ENCODE data around the gene PJA1.

The PJA1 gene

GRCh38 chrX:69178592-69178991, 13.3 kb upstream of the PJA1 start:
- no peak overlapping the region for H3K27ac ChIP-seq
- H2AFZ ChIP-seq (ENCODE audit: low read depth): no peak overlapping the region
- no peaks in the 10 kb centered on the region for H4K20me1 ChIP-seq (ENCODE audit: insufficient read depth)
- H3K79me2 ChIP-seq (ENCODE audit: insufficient read depth, low read depth): no peaks in the 10 kb centered on the region
- no peaks in the 10 kb centered on the region for H3K36me3 ChIP-seq (ENCODE audit: insufficient read depth)
- no peak overlapping the region for H3K4me2 ChIP-seq
- H3K27me3 ChIP-seq (ENCODE audit: insufficient read depth, low read depth): no peaks in the 10 kb centered on the region
- H3K9ac ChIP-seq: no peak overlapping the region
- no peak overlapping the region for H3K4me3 ChIP-seq (IDR thresholded peaks at IDR 0.05; ENCODE audit: insufficient read depth, low read depth, low read length)
- H3K4me1 ChIP-seq (ENCODE audit: low read depth, poor library complexity, severe bottlenecking): no peaks in the 10 kb centered on the region
- no peak for TF ChIP-seq CTCF (conservative IDR thresholded peaks at IDR 0.05; ENCODE audit: low read depth, low read length)

- H3K4me3 ChIP-seq (IDR thresholded peaks at IDR 0.05; ENCODE audit: insufficient read depth, low read depth, low read length): no peak overlapping the region
- no peak overlapping the region for H3K9ac ChIP-seq
- no peaks in the 10 kb centered on the region for H3K27me3 ChIP-seq (ENCODE audit: insufficient read depth, low read depth)
- H2AFZ ChIP-seq (ENCODE audit: low read depth): no peak overlapping the region
- no peak for TF ChIP-seq CTCF (conservative IDR thresholded peaks at IDR 0.05; ENCODE audit: low read depth, low read length)
- no peaks in the 10 kb centered on the region for H3K79me2 ChIP-seq (ENCODE audit: insufficient read depth, low read depth)
- H3K4me1 ChIP-seq (ENCODE audit: low read depth, poor library complexity, severe bottlenecking): no peaks in the 10 kb centered on the region
- H3K27ac ChIP-seq: no peak overlapping the region
- no peaks in the 10 kb centered on the region for H4K20me1 ChIP-seq (ENCODE audit: insufficient read depth)
- H3K36me3 ChIP-seq (ENCODE audit: insufficient read depth): no peaks in the 10 kb centered on the region
- no peak overlapping the region for H3K4me2 ChIP-seq
Observed at GRCh38 chrX:69177511-69178162, 12.4 kb upstream of the PJA1 start.

- Histone ChIP-seq H4K20me1 (ENCODE audit: insufficient read depth) (no peaks in the 10 kb centered on the region), H3K4me1 (ENCODE audit: low read depth, poor library complexity, severe bottlenecking) (no peaks in the 10 kb centered on the region), H3K4me3 (IDR thresholded peaks at IDR 0.05; ENCODE audit: insufficient read depth, low read depth, low read length) (no peak overlapping the region), H3K79me2 (ENCODE audit: insufficient read depth, low read depth) (no peaks in the 10 kb centered on the region), H3K9ac (no peak overlapping the region), H3K36me3 (ENCODE audit: insufficient read depth) (no peaks in the 10 kb centered on the region), H2AFZ (ENCODE audit: low read depth) (no peak overlapping the region), H3K27me3 (ENCODE audit: insufficient read depth, low read depth) (no peaks in the 10 kb centered on the region), H3K27ac (no peak overlapping the region), H3K4me2 (no peak overlapping the region)
- TF ChIP-seq CTCF (conservative IDR thresholded peaks at IDR 0.05; ENCODE audit: low read depth, low read length): no peak
Observed at GRCh38 chrX:69176053-69176452, 10.8 kb upstream of the PJA1 start.

- no peaks in the 10 kb centered on the region for H3K27me3 ChIP-seq (ENCODE audit: insufficient read depth, low read depth)
- no peaks in the 10 kb centered on the region for H3K4me1 ChIP-seq (ENCODE audit: low read depth, poor library complexity, severe bottlenecking)
- H3K4me2 ChIP-seq: no peak overlapping the region
- no peak overlapping the region for H2AFZ ChIP-seq (ENCODE audit: low read depth)
- no peaks in the 10 kb centered on the region for H3K36me3 ChIP-seq (ENCODE audit: insufficient read depth)
- no peaks in the 10 kb centered on the region for H3K79me2 ChIP-seq (ENCODE audit: insufficient read depth, low read depth)
- H3K27ac ChIP-seq: no peak overlapping the region
- TF ChIP-seq CTCF (conservative IDR thresholded peaks at IDR 0.05; ENCODE audit: low read depth, low read length): no peak
- no peak overlapping the region for H3K4me3 ChIP-seq (IDR thresholded peaks at IDR 0.05; ENCODE audit: insufficient read depth, low read depth, low read length)
- no peaks in the 10 kb centered on the region for H4K20me1 ChIP-seq (ENCODE audit: insufficient read depth)
- no peak overlapping the region for H3K9ac ChIP-seq
Observed at GRCh38 chrX:69173906-69174305, 8.7 kb upstream of the PJA1 start.
